Measurements from ENCODE around the gene TLE4.

TLE4 gene

GRCh38 chr9:79689576-79689975 is 117.8 kb downstream of the TLE4 start:
- DNase-seq (ENCODE audit: low read depth in 3 of 3): no peak

GRCh38 chr9:79691496-79691895 is 119.7 kb downstream of the TLE4 start:
- DNase-seq (ENCODE audit: low read depth in 3 of 3): no peak

- DNase-seq (ENCODE audit: low read depth in 3 of 3): no peak
These were observed 121.2 kb downstream of the TLE4 start for GRCh38 chr9:79692857-79693571.

- DNase-seq (ENCODE audit: low read depth in 3 of 3): no peak
These were observed 122.0 kb downstream of the TLE4 start for GRCh38 chr9:79693750-79694149.

- no peak for DNase-seq (ENCODE audit: low read depth in 3 of 3)
These were observed 122.4 kb downstream of the TLE4 start for GRCh38 chr9:79694208-79694607.

GRCh38 chr9:79694676-79695400 is 123.1 kb downstream of the TLE4 start:
- no peak for DNase-seq (ENCODE audit: low read depth in 3 of 3)

GRCh38 chr9:79695531-79696175 is 123.9 kb downstream of the TLE4 start:
- no peak for DNase-seq (ENCODE audit: low read depth in 3 of 3)

GRCh38 chr9:79698967-79699366 is 127.2 kb downstream of the TLE4 start:
- DNase-seq (ENCODE audit: low read depth in 3 of 3): no peak

GRCh38 chr9:79699479-79699878 is 127.7 kb downstream of the TLE4 start:
- no peak for DNase-seq (ENCODE audit: low read depth in 3 of 3)

- no peak for DNase-seq (ENCODE audit: low read depth in 3 of 3)
These were observed 129.0 kb downstream of the TLE4 start for GRCh38 chr9:79700607-79701360.

- DNase-seq (ENCODE audit: low read depth in 3 of 3): no peak
These were observed 129.9 kb downstream of the TLE4 start for GRCh38 chr9:79701651-79702050.

GRCh38 chr9:79705704-79706103 is 133.9 kb downstream of the TLE4 start:
- no peak for DNase-seq (ENCODE audit: low read depth in 3 of 3)

GRCh38 chr9:79706512-79706911 is 134.7 kb downstream of the TLE4 start:
- DNase-seq (ENCODE audit: low read depth in 3 of 3): no peak

GRCh38 chr9:79707589-79707988 is 135.8 kb downstream of the TLE4 start:
- DNase-seq (ENCODE audit: low read depth in 3 of 3): no peak

- DNase-seq (ENCODE audit: low read depth in 3 of 3): no peak
These were observed 136.8 kb downstream of the TLE4 start for GRCh38 chr9:79708541-79708940.

GRCh38 chr9:79709743-79710674 is 138.2 kb downstream of the TLE4 start:
- no peak for DNase-seq (ENCODE audit: low read depth in 3 of 3)

GRCh38 chr9:79711874-79712273 is 140.1 kb downstream of the TLE4 start:
- no peak for DNase-seq (ENCODE audit: low read depth in 3 of 3)

- DNase-seq (ENCODE audit: low read depth in 3 of 3): no peak
These were observed 147.3 kb downstream of the TLE4 start for GRCh38 chr9:79719021-79719420.

- no peak for DNase-seq (ENCODE audit: low read depth in 3 of 3)
These were observed 148.2 kb downstream of the TLE4 start for GRCh38 chr9:79719989-79720388.

GRCh38 chr9:79731171-79731890 is 159.6 kb downstream of the TLE4 start:
- no peak for DNase-seq (ENCODE audit: low read depth in 3 of 3)

All from stimulated activated CD4-positive, alpha-beta T cell treated with anti-CD3 and anti-CD28 coated beads, TNF-alpha, amount 100 ng/mL, for 4 hours (primary cell).